DOHH2 (cell line): Measurements from ENCODE around the gene RPL41.
"Not testable (repeated sequence)": the region's sequence is repeated elsewhere in the genome, so short reads cannot be mapped to it uniquely, and the experiment has no call there.

Source experiments
- EZH2phosphoT487 ChIP-seq: fragments of 200-600 bp; sonication (generic); IDR thresholded peaks from 2 replicates; pipeline ENCODE4 v1.6.1; 2017; ENCODE audit warnings: borderline replicate concordance, mild to moderate bottlenecking, antibody characterized with exemption, low read length, moderate library complexity, mixed read lengths
- TF ChIP-seq, protein P1 (sequence below): fragments of 200-600 bp; sonication (generic); IDR thresholded peaks from one replicate; pipeline ENCODE4 v1.5.1; 2014; ENCODE audit warnings: antibody characterized with exemption, mild to moderate bottlenecking, low read depth, low read length; ENCODE audit not compliant: poor library complexity, severe bottlenecking

DNA sequence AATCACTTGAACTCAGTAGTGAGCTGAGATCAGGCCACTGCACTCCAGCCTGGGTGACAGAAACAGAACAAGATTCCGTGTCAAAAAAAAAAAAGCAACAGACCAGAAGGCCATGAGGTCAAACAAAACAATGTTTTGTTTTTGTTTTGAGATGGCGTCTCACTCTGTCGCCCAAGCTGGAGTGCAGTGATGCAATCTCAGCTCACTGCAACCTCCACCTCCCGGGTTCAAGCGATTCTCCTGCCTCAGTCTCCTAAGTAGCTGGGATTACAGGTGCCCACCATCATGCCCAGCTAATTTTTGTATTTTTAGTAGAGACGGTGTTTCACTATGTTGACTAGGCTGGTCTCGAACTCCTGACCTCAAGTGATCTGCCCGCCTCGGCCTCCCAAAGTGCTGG is 38.5 kb upstream of the RPL41 start:
- TF ChIP-seq, protein P1, sequence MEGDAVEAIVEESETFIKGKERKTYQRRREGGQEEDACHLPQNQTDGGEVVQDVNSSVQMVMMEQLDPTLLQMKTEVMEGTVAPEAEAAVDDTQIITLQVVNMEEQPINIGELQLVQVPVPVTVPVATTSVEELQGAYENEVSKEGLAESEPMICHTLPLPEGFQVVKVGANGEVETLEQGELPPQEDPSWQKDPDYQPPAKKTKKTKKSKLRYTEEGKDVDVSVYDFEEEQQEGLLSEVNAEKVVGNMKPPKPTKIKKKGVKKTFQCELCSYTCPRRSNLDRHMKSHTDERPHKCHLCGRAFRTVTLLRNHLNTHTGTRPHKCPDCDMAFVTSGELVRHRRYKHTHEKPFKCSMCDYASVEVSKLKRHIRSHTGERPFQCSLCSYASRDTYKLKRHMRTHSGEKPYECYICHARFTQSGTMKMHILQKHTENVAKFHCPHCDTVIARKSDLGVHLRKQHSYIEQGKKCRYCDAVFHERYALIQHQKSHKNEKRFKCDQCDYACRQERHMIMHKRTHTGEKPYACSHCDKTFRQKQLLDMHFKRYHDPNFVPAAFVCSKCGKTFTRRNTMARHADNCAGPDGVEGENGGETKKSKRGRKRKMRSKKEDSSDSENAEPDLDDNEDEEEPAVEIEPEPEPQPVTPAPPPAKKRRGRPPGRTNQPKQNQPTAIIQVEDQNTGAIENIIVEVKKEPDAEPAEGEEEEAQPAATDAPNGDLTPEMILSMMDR, result not testable (repeated sequence)
- TF ChIP-seq EZH2phosphoT487, result not testable (repeated sequence)
